Cerebellar cortex (tissue), 1 donor: ENCODE results near the gene AP3D1.
"Not testable (repeated sequence)": the region's sequence is repeated elsewhere in the genome, so short reads cannot be mapped to it uniquely, and the experiment has no call there.

Experiments used
- DNase-seq: peaks from one replicate; pipeline ENCODE4 v3.0.0-alpha.2; 2015; ENCODE audit warnings: low spot score

AP3D1 gene

GRCh38 chr19:2110822-2111221 is 40.5 kb downstream of the AP3D1 start:
- DNase-seq = peak; percentile 91

GRCh38 chr19:2109046-2109864 is 42.1 kb downstream of the AP3D1 start:
- DNase-seq = no peak

GRCh38 chr19:2108251-2109016 is 42.9 kb downstream of the AP3D1 start:
- DNase-seq = no peak

GRCh38 chr19:2103045-2103707 is 48.2 kb downstream of the AP3D1 start:
- DNase-seq = no peak

GRCh38 chr19:2101417-2102335 is 49.7 kb downstream of the AP3D1 start:
- no peak for DNase-seq

GRCh38 chr19:2100719-2101061 is 50.7 kb downstream of the AP3D1 start:
- DNase-seq = no peak

GRCh38 chr19:2099937-2100718 is 51.2 kb downstream of the AP3D1 start:
- DNase-seq = peak; percentile 22

- DNase-seq = no peak
These were observed 52.3 kb downstream of the AP3D1 start for GRCh38 chr19:2099054-2099501.

GRCh38 chr19:2097886-2098327 is 53.5 kb downstream of the AP3D1 start:
- no peak for DNase-seq

- DNase-seq = no peak
These were observed 54.0 kb downstream of the AP3D1 start for GRCh38 chr19:2097203-2097885.

GRCh38 chr19:2096480-2097202 is 54.7 kb downstream of the AP3D1 start, which contains the start of gene IZUMO4:
IZUMO4 (plus strand) TSS chr19:2096915; CDS start chr19:2096946, 31 bp downstream.
- peak; percentile 97 for DNase-seq

- DNase-seq = no peak
These were observed 55.3 kb downstream of the AP3D1 start, which contains the start of gene MOB3A for GRCh38 chr19:2096034-2096479. MOB3A (minus strand) TSS chr19:2096326; CDS start chr19:2078560, 17,766 bp downstream.

- DNase-seq = not testable (repeated sequence)
These were observed 59.3 kb downstream of the AP3D1 start for GRCh38 chr19:2091926-2092525.

- no peak for DNase-seq
These were observed 61.7 kb downstream of the AP3D1 start for GRCh38 chr19:2089727-2090053.

GRCh38 chr19:2089001-2089711 is 62.2 kb downstream of the AP3D1 start:
- no peak for DNase-seq

- no peak for DNase-seq
These were observed 63.7 kb downstream of the AP3D1 start for GRCh38 chr19:2087621-2088100.

- DNase-seq = not testable (repeated sequence)
These were observed 64.4 kb downstream of the AP3D1 start for GRCh38 chr19:2086695-2087620.
